Measurements from ENCODE around the gene PCP4L1. TPM values are rescaled to one million over a fixed set of nuclear protein-coding genes. Genes with fewer than 3 reads are reported as not detected.

Gene PCP4L1
- total RNA-seq, 1 experiment from 2014 or later = not detected

Small RNAs within 50 kb of the gene (microRNA-seq; reads per million reads assigned to microRNA genes)
- not detected for gene MIR5187 (ENCODE audit: borderline number of aligned reads)

Other genes with a start within 250 kb of the PCP4L1 start
- 86.7 TPM for gene F11R, start 237.6 kb upstream of the PCP4L1 start, total RNA-seq (2021; ENCODE audit: unreplicated experiment)
- gene TSTD1, start 219.8 kb upstream of the PCP4L1 start, total RNA-seq (2021; ENCODE audit: unreplicated experiment) = 116 TPM
- gene USF1, start 212.8 kb upstream of the PCP4L1 start, total RNA-seq (2021; ENCODE audit: unreplicated experiment) = 48.0 TPM
- 0.39 TPM for gene ARHGAP30, start 188.9 kb upstream of the PCP4L1 start, total RNA-seq (2021; ENCODE audit: unreplicated experiment)
- gene NECTIN4, start 169.2 kb upstream of the PCP4L1 start, total RNA-seq (2021; ENCODE audit: unreplicated experiment) = 3.3 TPM
- 1.4 TPM for gene KLHDC9, start 160.4 kb upstream of the PCP4L1 start, total RNA-seq (2021; ENCODE audit: unreplicated experiment)
- gene PFDN2, start 140.7 kb upstream of the PCP4L1 start, total RNA-seq (2021; ENCODE audit: unreplicated experiment) = 179 TPM
- gene NIT1, start 140.6 kb upstream of the PCP4L1 start, total RNA-seq (2021; ENCODE audit: unreplicated experiment) = 65.9 TPM
- 32.8 TPM for gene DEDD, start 126.1 kb upstream of the PCP4L1 start, total RNA-seq (2021; ENCODE audit: unreplicated experiment)
- gene UFC1, start 104.8 kb upstream of the PCP4L1 start, total RNA-seq (2021; ENCODE audit: unreplicated experiment) = 63.7 TPM
- 22.1 TPM for gene USP21, start 99.2 kb upstream of the PCP4L1 start, total RNA-seq (2021; ENCODE audit: unreplicated experiment)
- gene PPOX, start 92.3 kb upstream of the PCP4L1 start, total RNA-seq (2021; ENCODE audit: unreplicated experiment) = 24.2 TPM
- 53.7 TPM for gene B4GALT3, start 81.2 kb upstream of the PCP4L1 start, total RNA-seq (2021; ENCODE audit: unreplicated experiment)
- not detected for gene ADAMTS4, start 59.7 kb upstream of the PCP4L1 start, total RNA-seq (2021; ENCODE audit: unreplicated experiment)
- 82.7 TPM for gene NDUFS2, start 56.4 kb upstream of the PCP4L1 start, total RNA-seq (2021; ENCODE audit: unreplicated experiment)
- 0.86 TPM for gene FCER1G, start 43.5 kb upstream of the PCP4L1 start, total RNA-seq (2021; ENCODE audit: unreplicated experiment)
- gene APOA2, start 35.1 kb upstream of the PCP4L1 start, total RNA-seq (2021; ENCODE audit: unreplicated experiment) = not detected
- gene TOMM40L, start 32.7 kb upstream of the PCP4L1 start, total RNA-seq (2021; ENCODE audit: unreplicated experiment) = 9.8 TPM
- not detected for gene NR1I3, start 20.5 kb upstream of the PCP4L1 start, total RNA-seq (2021; ENCODE audit: unreplicated experiment)
- gene MPZ, start 51.2 kb downstream of the PCP4L1 start, total RNA-seq (2021; ENCODE audit: unreplicated experiment) = 3.6 TPM
- 192 TPM for gene SDHC, start 55.6 kb downstream of the PCP4L1 start, total RNA-seq (2021; ENCODE audit: unreplicated experiment)
- not detected for gene CFAP126, start 109.1 kb downstream of the PCP4L1 start, total RNA-seq (2021; ENCODE audit: unreplicated experiment)
- 0.52 TPM for gene FCGR2A, start 246.7 kb downstream of the PCP4L1 start, total RNA-seq (2021; ENCODE audit: unreplicated experiment)

All from HCT116 (cell line).